ENCODE data around the gene CHST15. TPM values are rescaled to one million over a fixed set of nuclear protein-coding genes. Genes with fewer than 3 reads are reported as not detected.

Gene CHST15
- polyA plus RNA-seq, 1 experiment: 3.2 TPM

GRCh38 chr10:124078714-124079113, 14.7 kb downstream of the CHST15 start:
- DNase-seq (ENCODE audit: low read depth, low spot score): no peak
- no peaks in the 10 kb centered on the region for H3K9me3 ChIP-seq (ENCODE audit: control insufficient read depth, insufficient read depth, low read length)
- peaks cover 7% of the 10 kb centered on the region for H3K27me3 ChIP-seq (ENCODE audit: control insufficient read depth, insufficient read depth, low read length)
- POLR2A ChIA-PET: no interaction called here
- TF ChIP-seq, protein P1, sequence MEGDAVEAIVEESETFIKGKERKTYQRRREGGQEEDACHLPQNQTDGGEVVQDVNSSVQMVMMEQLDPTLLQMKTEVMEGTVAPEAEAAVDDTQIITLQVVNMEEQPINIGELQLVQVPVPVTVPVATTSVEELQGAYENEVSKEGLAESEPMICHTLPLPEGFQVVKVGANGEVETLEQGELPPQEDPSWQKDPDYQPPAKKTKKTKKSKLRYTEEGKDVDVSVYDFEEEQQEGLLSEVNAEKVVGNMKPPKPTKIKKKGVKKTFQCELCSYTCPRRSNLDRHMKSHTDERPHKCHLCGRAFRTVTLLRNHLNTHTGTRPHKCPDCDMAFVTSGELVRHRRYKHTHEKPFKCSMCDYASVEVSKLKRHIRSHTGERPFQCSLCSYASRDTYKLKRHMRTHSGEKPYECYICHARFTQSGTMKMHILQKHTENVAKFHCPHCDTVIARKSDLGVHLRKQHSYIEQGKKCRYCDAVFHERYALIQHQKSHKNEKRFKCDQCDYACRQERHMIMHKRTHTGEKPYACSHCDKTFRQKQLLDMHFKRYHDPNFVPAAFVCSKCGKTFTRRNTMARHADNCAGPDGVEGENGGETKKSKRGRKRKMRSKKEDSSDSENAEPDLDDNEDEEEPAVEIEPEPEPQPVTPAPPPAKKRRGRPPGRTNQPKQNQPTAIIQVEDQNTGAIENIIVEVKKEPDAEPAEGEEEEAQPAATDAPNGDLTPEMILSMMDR (IDR thresholded peaks at IDR 0.05; ENCODE audit: low read depth, low read length): no peak
- no peak overlapping the region for H3K27ac ChIP-seq (ENCODE audit: low read depth, low read length)
- no peak overlapping the region for H3K4me3 ChIP-seq (ENCODE audit: low read depth, low read length)
- CTCF ChIA-PET: no interaction called here

DNA sequence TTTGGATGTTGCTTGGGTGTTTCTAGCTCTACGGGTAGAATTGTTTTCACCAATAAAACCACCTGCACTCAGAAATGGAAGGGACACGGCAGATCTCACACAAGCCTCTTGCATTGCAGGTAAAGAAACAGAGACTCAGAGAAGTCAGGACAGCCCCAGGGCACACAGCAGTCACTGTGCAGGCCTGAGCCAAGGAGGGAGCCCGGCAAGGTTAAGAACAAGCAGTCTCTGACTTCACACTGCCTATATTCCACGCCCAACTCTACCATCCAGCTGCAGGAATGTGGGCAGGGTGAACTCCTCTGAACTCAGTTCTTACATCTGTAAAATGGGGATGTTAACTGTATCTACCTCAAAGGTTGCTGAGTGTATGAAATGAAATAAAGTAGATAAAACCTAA, 15.4 kb downstream of the CHST15 start:
- H3K27me3 ChIP-seq (ENCODE audit: control insufficient read depth, insufficient read depth, low read length): peaks cover 7% of the 10 kb centered on the region
- TF ChIP-seq, protein P1 (IDR thresholded peaks at IDR 0.05; ENCODE audit: low read depth, low read length): no peak
- H3K27ac ChIP-seq (ENCODE audit: low read depth, low read length): no peak overlapping the region
- ChIA-PET POLR2A (no interaction called here), CTCF (interaction anchor here (0.5 kb wide), 1 partner anchor 28 kb away, joined by 3 read pairs; no protein-coding TSS in a partner anchor)
- H3K9me3 ChIP-seq (ENCODE audit: control insufficient read depth, insufficient read depth, low read length): no peaks in the 10 kb centered on the region
- no peak for DNase-seq (ENCODE audit: low read depth, low spot score)
- no peak overlapping the region for H3K4me3 ChIP-seq (ENCODE audit: low read depth, low read length)

DNA sequence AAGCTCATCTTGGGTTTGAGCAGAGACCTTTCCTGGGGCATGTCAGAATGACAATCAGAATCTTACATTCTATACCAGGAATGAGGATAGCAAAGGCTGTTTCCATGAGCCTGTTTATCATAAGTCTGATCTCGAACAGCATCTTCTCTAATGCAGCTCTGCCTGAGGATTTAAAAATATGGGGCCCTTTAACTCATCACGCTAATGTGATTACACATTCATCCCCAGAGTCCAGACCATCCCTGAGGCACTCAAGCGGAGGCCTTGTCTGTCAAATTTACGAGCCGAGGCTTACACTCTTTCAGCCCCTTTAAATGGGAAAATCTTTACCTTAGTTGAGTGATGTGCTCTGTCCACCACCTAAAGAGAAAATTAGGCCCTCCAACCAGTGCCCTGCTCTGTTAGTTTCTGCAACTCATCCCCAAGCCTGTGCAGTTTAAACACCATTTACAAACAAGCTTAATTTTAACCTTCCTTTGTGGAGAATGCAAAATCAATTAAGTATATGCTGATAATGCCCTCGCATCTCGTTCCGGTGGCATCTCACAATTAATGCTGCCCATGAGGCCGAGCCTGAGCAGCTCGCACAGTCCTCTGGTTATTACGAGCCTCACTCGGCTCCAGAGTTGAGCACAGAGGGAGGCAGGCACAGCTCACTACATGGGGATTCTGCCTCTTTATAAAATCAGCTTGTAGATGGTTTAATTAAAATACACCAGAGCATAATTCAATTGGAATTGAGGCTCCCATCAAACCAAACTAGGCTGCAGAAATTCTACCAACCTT, 16.0 kb downstream of the CHST15 start:
- no peaks in the 10 kb centered on the region for H3K9me3 ChIP-seq (ENCODE audit: control insufficient read depth, insufficient read depth, low read length)
- TF ChIP-seq, protein P1 (IDR thresholded peaks at IDR 0.05; ENCODE audit: low read depth, low read length): no peak
- POLR2A ChIA-PET: no interaction called here
- H3K27ac ChIP-seq (ENCODE audit: low read depth, low read length): no peak overlapping the region
- H3K27me3 ChIP-seq (ENCODE audit: control insufficient read depth, insufficient read depth, low read length): peaks cover 9% of the 10 kb centered on the region
- CTCF ChIA-PET: interaction anchor here (0.5 kb wide), 1 partner anchor 29 kb away, joined by 3 read pairs; no protein-coding TSS in a partner anchor
- DNase-seq (ENCODE audit: low read depth, low spot score): no peak
- no peak overlapping the region for H3K4me3 ChIP-seq (ENCODE audit: low read depth, low read length)

- Histone ChIP-seq H3K9me3 (ENCODE audit: control insufficient read depth, insufficient read depth, low read length) (no peaks in the 10 kb centered on the region), H3K27ac (ENCODE audit: low read depth, low read length) (no peak overlapping the region), H3K27me3 (ENCODE audit: control insufficient read depth, insufficient read depth, low read length) (peaks cover 10% of the 10 kb centered on the region), H3K4me3 (ENCODE audit: low read depth, low read length) (no peak overlapping the region)
- DNase-seq (ENCODE audit: low read depth, low spot score): no peak
- CTCF ChIA-PET: no interaction called here
- POLR2A ChIA-PET: no interaction called here
- TF ChIP-seq, protein P1 (IDR thresholded peaks at IDR 0.05; ENCODE audit: low read depth, low read length): no peak
Observed at GRCh38 chr10:124076148-124076733, 17.2 kb downstream of the CHST15 start.

GRCh38 chr10:124075231-124075955, 18.0 kb downstream of the CHST15 start:
- Histone ChIP-seq H3K9me3 (ENCODE audit: control insufficient read depth, insufficient read depth, low read length) (no peaks in the 10 kb centered on the region), H3K27me3 (ENCODE audit: control insufficient read depth, insufficient read depth, low read length) (peaks cover 10% of the 10 kb centered on the region), H3K4me3 (ENCODE audit: low read depth, low read length) (no peak overlapping the region), H3K27ac (ENCODE audit: low read depth, low read length) (no peak overlapping the region)
- TF ChIP-seq, protein P1 (IDR thresholded peaks at IDR 0.05; ENCODE audit: low read depth, low read length): no peak
- DNase-seq (ENCODE audit: low read depth, low spot score): no peak
- ChIA-PET CTCF (no interaction called here), POLR2A (no interaction called here)
